K562 (cell line): ENCODE results near the gene SRM. TPM values are rescaled to one million over a fixed set of nuclear protein-coding genes. Genes with fewer than 3 reads are reported as not detected.

Experiments used
- CXXC5 ChIP-seq: fragments of 250-450 bp; sonication (Bioruptor Pico); IDR thresholded peaks from 2 replicates; pipeline ENCODE4 v1.8.0; 2022; ENCODE audit warnings: inconsistent platforms, mild to moderate bottlenecking, moderate library complexity
- EGR1 ChIP-seq: fragments of 450-650 bp; conservative IDR thresholded peaks from 2 replicates; pipeline ENCODE4 v1.6.1; 2017; ENCODE audit warnings: mild to moderate bottlenecking
- NFRKB ChIP-seq: fragments of 450-650 bp; IDR thresholded peaks from 2 replicates; pipeline ENCODE4 v1.6.1; 2016; ENCODE audit warnings: low read depth
- RFX1 ChIP-seq: fragments of 450-650 bp; IDR thresholded peaks from 2 replicates; pipeline ENCODE4 v1.6.1; 2016; ENCODE audit warnings: mild to moderate bottlenecking, moderate library complexity
- SMC3 ChIP-seq: conservative IDR thresholded peaks from 2 replicates; pipeline ENCODE4 v1.6.1; 2011; ENCODE audit warnings: low read depth, low read length, improper control_type of control experiment; ENCODE audit not compliant: insufficient read depth
- STAT5B ChIP-seq: fragments of 250-450 bp; sonication (Bioruptor Pico); IDR thresholded peaks from 2 replicates; pipeline ENCODE4 v1.8.0; 2021; ENCODE audit warnings: mild to moderate bottlenecking, inconsistent platforms
- ZNF121 ChIP-seq: sonication (generic); formaldehyde crosslinking; conservative IDR thresholded peaks from 2 replicates; pipeline ENCODE4 v1.8.0; 2022; ENCODE audit warnings: missing genetic modification reagents
- ZNF668 ChIP-seq: fragments of 250-450 bp; sonication (Bioruptor Pico); IDR thresholded peaks from 2 replicates; pipeline ENCODE4 v1.8.0; 2022; ENCODE audit warnings: mild to moderate bottlenecking, inconsistent platforms
- ZNF707 ChIP-seq: fragments of 250-450 bp; sonication (Bioruptor Pico); conservative IDR thresholded peaks from 2 replicates; pipeline ENCODE4 v1.8.0; 2022; ENCODE audit warnings: inconsistent platforms, mild to moderate bottlenecking, moderate library complexity
- polyA plus RNA-seq, 8 experiments: library from polyadenylated mRNA; depleted of rRNA in 4 of 8; stranded (reverse) in 5 of 8; unstranded in 3 of 8; fragments of >200 nt; fragmentation: Nextera tagmentation in 2 of 8; fragmentation: Illumina TruSeq in 1 of 8; extraction: Ambion mirVana in 2 of 8; extraction: Trizol in 1 of 8; gene quantifications; 2 replicates each; pipeline versions ENCODE4 v1.2.1 to v1.2.3, GENCODE V29; 2011 to 2014; ENCODE audit warnings: inconsistent platforms in 1 of 8, missing spikeins in 1 of 8
- total RNA-seq, 7 experiments: library from RNA; depleted of rRNA in 6 of 7; stranded (reverse); fragments of >200 nt in 6 of 7; fragmentation: Illumina TruSeq in 2 of 7; extraction: Trizol in 2 of 7; gene quantifications; 2 replicates each; pipeline versions ENCODE4 v1.2.1 to v1.2.3, GENCODE V29; 2011 to 2021; ENCODE audit warnings: low replicate concordance in 1 of 7
- TF ChIP-seq, protein P1 (sequence below), 3 experiments: IDR thresholded peaks in 2 of 3; conservative IDR thresholded peaks in 1 of 3; 2 replicates each; pipeline ENCODE4 v1.5.1; 2011 to 2012; ENCODE audit warnings: low read length in 3 of 3, mild to moderate bottlenecking in 3 of 3, control low read depth in 2 of 3, improper control_type of control experiment in 1 of 3, inconsistent platforms in 1 of 3, low read depth in 1 of 3, mixed read lengths in 1 of 3, moderate library complexity in 1 of 3; ENCODE audit not compliant: insufficient read depth in 2 of 3
- TF ChIP-seq, protein P2 (sequence below): fragments of 450-650 bp; formaldehyde crosslinking; IDR thresholded peaks from 2 replicates; pipeline ENCODE4 v1.4.0; 2020; ENCODE audit warnings: mild to moderate bottlenecking, mixed read lengths
- TF ChIP-seq, protein P3 (sequence below): fragments of 450-650 bp; IDR thresholded peaks from 2 replicates; pipeline ENCODE4 v1.7.1; 2018; ENCODE audit warnings: mild to moderate bottlenecking, low read depth; ENCODE audit not compliant: partially characterized antibody
- TF ChIP-seq, protein P4 (sequence below): sonication (generic); formaldehyde crosslinking; IDR thresholded peaks from 2 replicates; pipeline ENCODE4 v1.8.0; 2022; ENCODE audit warnings: mild to moderate bottlenecking, missing genetic modification reagents
- TF ChIP-seq, protein P5 (sequence below): fragments of 250-450 bp; sonication (Bioruptor Pico); IDR thresholded peaks from 2 replicates; pipeline ENCODE4 v1.8.0; 2022; ENCODE audit warnings: inconsistent platforms, mild to moderate bottlenecking, moderate library complexity, borderline replicate concordance

SRM gene
- total and polyA plus RNA-seq, 9 of the 15 experiments (the other 6 are each of a cell fraction or from before 2014, with no cell fraction given): 23.9 to 373 (median 82.5) TPM

DNA sequence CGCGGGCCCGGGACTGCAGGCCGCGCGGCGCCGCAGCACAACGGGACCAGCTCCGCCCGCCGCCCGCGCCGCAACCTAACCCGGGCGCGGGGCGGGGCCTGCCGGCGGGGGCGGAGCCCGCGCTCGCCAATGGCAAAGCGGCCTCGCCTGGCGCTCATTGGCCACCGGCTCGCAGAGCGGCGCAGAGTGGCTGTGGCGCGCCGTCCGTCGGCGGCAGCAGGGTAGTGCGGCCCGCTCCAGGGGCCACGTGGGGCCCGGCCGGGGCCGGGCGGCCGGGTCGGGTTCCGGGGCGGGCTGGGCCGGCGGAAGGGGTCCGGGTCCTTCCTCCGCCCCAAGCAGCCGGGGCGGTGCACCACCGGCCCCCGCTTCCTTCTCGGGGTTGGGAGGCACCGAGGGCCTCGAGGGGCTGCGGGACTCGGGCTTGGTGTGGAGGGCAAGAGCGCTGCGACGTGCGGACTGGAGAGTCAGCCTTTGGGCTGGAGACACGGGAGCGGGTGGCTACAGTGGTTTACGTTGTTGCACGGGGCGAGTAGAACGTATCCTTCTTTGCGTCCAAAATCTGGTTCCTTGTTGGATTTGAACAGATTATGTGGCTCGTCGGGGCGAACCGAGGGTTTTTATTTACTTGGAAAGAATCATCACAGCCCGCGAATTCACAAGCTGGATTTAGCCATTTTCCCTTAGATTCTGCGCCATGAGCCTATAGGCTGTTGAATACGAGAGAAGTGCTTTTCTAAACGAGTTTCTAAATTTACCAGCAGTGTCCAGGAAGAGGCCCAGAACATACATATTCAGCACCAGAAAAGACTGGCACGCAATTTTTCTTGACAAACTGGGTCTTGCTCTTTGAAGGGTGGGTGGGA, at the start of gene SRM (continued):
- TF ChIP-seq, protein P1, sequence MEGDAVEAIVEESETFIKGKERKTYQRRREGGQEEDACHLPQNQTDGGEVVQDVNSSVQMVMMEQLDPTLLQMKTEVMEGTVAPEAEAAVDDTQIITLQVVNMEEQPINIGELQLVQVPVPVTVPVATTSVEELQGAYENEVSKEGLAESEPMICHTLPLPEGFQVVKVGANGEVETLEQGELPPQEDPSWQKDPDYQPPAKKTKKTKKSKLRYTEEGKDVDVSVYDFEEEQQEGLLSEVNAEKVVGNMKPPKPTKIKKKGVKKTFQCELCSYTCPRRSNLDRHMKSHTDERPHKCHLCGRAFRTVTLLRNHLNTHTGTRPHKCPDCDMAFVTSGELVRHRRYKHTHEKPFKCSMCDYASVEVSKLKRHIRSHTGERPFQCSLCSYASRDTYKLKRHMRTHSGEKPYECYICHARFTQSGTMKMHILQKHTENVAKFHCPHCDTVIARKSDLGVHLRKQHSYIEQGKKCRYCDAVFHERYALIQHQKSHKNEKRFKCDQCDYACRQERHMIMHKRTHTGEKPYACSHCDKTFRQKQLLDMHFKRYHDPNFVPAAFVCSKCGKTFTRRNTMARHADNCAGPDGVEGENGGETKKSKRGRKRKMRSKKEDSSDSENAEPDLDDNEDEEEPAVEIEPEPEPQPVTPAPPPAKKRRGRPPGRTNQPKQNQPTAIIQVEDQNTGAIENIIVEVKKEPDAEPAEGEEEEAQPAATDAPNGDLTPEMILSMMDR (IDR thresholded peaks at IDR 0.05 in 2 of 3, conservative IDR thresholded peaks at IDR 0.05 in 1 of 3; ENCODE audit: insufficient read depth in 2 of 3, low read depth in 1 of 3, low read length in 3 of 3): peak in 2 of 3 experiments; percentile 13 to 67; a peak in 4 of 6 replicates
- TF ChIP-seq, protein P2, sequence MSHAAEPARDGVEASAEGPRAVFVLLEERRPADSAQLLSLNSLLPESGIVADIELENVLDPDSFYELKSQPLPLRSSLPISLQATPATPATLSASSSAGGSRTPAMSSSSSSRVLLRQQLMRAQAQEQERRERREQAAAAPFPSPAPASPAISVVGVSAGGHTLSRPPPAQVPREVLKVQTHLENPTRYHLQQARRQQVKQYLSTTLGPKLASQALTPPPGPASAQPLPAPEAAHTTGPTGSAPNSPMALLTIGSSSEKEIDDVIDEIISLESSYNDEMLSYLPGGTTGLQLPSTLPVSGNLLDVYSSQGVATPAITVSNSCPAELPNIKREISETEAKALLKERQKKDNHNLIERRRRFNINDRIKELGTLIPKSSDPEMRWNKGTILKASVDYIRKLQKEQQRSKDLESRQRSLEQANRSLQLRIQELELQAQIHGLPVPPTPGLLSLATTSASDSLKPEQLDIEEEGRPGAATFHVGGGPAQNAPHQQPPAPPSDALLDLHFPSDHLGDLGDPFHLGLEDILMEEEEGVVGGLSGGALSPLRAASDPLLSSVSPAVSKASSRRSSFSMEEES: no peak
- TF ChIP-seq SMC3 (0 out of 2 replicates have a peak, but pooled peaks have one; percentile 7), ZNF707 (no peak), RFX1 (no peak), NFRKB (no peak; the same call in 1 of the 2 replicates), ZNF668 (CRISPR knock-in tag) (no peak), EGR1 (peak; percentile 54; the same call in 1 of the 2 replicates), CXXC5 (peak; percentile 93), ZNF121 (no peak), STAT5B (CRISPR knock-in tag) (no peak)
- TF ChIP-seq, protein P3, sequence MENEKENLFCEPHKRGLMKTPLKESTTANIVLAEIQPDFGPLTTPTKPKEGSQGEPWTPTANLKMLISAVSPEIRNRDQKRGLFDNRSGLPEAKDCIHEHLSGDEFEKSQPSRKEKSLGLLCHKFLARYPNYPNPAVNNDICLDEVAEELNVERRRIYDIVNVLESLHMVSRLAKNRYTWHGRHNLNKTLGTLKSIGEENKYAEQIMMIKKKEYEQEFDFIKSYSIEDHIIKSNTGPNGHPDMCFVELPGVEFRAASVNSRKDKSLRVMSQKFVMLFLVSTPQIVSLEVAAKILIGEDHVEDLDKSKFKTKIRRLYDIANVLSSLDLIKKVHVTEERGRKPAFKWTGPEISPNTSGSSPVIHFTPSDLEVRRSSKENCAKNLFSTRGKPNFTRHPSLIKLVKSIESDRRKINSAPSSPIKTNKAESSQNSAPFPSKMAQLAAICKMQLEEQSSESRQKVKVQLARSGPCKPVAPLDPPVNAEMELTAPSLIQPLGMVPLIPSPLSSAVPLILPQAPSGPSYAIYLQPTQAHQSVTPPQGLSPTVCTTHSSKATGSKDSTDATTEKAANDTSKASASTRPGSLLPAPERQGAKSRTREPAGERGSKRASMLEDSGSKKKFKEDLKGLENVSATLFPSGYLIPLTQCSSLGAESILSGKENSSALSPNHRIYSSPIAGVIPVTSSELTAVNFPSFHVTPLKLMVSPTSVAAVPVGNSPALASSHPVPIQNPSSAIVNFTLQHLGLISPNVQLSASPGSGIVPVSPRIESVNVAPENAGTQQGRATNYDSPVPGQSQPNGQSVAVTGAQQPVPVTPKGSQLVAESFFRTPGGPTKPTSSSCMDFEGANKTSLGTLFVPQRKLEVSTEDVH: no peak
- TF ChIP-seq, protein P4, sequence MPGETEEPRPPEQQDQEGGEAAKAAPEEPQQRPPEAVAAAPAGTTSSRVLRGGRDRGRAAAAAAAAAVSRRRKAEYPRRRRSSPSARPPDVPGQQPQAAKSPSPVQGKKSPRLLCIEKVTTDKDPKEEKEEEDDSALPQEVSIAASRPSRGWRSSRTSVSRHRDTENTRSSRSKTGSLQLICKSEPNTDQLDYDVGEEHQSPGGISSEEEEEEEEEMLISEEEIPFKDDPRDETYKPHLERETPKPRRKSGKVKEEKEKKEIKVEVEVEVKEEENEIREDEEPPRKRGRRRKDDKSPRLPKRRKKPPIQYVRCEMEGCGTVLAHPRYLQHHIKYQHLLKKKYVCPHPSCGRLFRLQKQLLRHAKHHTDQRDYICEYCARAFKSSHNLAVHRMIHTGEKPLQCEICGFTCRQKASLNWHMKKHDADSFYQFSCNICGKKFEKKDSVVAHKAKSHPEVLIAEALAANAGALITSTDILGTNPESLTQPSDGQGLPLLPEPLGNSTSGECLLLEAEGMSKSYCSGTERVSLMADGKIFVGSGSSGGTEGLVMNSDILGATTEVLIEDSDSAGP (CRISPR knock-in tag): no peak
- TF ChIP-seq, protein P5, sequence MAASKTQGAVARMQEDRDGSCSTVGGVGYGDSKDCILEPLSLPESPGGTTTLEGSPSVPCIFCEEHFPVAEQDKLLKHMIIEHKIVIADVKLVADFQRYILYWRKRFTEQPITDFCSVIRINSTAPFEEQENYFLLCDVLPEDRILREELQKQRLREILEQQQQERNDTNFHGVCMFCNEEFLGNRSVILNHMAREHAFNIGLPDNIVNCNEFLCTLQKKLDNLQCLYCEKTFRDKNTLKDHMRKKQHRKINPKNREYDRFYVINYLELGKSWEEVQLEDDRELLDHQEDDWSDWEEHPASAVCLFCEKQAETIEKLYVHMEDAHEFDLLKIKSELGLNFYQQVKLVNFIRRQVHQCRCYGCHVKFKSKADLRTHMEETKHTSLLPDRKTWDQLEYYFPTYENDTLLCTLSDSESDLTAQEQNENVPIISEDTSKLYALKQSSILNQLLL (CRISPR knock-in tag): no peak
